Left lung (tissue), 10 donors: ENCODE data around the gene AK9. TPM values are rescaled to one million over a fixed set of nuclear protein-coding genes. Genes with fewer than 3 reads are reported as not detected.

Experiments used
- ATAC-seq: fragments of 200-7000 bp; cut with Tn5 transposase; one replicate; pipeline ENCODE4 v1.9.1; 2020; ENCODE audit warnings: moderate library complexity
- DNase-seq, 4 donors: peaks; one replicate each; pipeline ENCODE4 v3.0.0-alpha.2; 2013 to 2020
- H3K27ac ChIP-seq, 2 donors: fragments of 200-600 bp; sonication (generic) in 1 of 2; one replicate each; pipeline versions ENCODE4 v1.5.0 to v1.8.0; 2020 to 2021
- H3K27me3 ChIP-seq, 2 donors: fragments of 200-600 bp; sonication (generic) in 1 of 2; one replicate each; pipeline versions ENCODE4 v1.5.0 to v1.8.0; 2020 to 2021
- H3K36me3 ChIP-seq, 2 donors: fragments of 200-600 bp; sonication (generic) in 1 of 2; one replicate each; pipeline versions ENCODE4 v1.5.0 to v1.8.0; 2020 to 2021
- H3K4me1 ChIP-seq, 2 donors: fragments of 200-600 bp; one replicate each; pipeline ENCODE4 v1.8.0; 2021
- H3K4me3 ChIP-seq, 2 donors: fragments of 200-600 bp; sonication (generic) in 1 of 2; one replicate each; pipeline versions ENCODE4 v1.5.0 to v1.8.0; 2020 to 2021; ENCODE audit warnings: mild to moderate bottlenecking in 1 of 2
- H3K9me3 ChIP-seq, 2 donors: fragments of 200-600 bp; sonication (generic) in 1 of 2; one replicate each; pipeline versions ENCODE4 v1.5.0 to v1.8.0; 2020 to 2021
- CTCF ChIP-seq, 2 donors: fragments of 200-600 bp; sonication (generic) in 1 of 2; IDR thresholded peaks; one replicate each; pipeline versions ENCODE4 v1.5.0 to v1.8.0; 2021; ENCODE audit warnings: antibody characterized with exemption in 2 of 2
- intact Hi-C, 2 donors: fragments of 100-400 bp; cut with DNase I; formaldehyde crosslinking; loops; one replicate each; pipeline versions ENCODE4 v1.11.2 to v1.14.2; 2022
- polyA plus RNA-seq, 6 donors: library from polyadenylated mRNA; unstranded; fragments of 120-200 nt; gene quantifications; one replicate each; pipeline ENCODE4 v1.2.1, GENCODE V29; 2013; ENCODE audit not compliant: insufficient read length in 6 of 6
- total RNA-seq, 2 donors: library from RNA; stranded (reverse); fragmentation: NEBNext Ultra II Directional; extraction: Animal tissue kit (Norgen Biotek cat#: 25700); gene quantifications; one replicate each; pipeline ENCODE4 v1.2.1, GENCODE V29; 2021
- donor health status: DM: no; HTN: yes; CAD: no.
- donor health status: DM: no; HTN: no; CAD: no.

AK9 gene
- total and polyA plus RNA-seq, 8 donors, result 4.6 to 18.1 (median 13.3) TPM

DNA sequence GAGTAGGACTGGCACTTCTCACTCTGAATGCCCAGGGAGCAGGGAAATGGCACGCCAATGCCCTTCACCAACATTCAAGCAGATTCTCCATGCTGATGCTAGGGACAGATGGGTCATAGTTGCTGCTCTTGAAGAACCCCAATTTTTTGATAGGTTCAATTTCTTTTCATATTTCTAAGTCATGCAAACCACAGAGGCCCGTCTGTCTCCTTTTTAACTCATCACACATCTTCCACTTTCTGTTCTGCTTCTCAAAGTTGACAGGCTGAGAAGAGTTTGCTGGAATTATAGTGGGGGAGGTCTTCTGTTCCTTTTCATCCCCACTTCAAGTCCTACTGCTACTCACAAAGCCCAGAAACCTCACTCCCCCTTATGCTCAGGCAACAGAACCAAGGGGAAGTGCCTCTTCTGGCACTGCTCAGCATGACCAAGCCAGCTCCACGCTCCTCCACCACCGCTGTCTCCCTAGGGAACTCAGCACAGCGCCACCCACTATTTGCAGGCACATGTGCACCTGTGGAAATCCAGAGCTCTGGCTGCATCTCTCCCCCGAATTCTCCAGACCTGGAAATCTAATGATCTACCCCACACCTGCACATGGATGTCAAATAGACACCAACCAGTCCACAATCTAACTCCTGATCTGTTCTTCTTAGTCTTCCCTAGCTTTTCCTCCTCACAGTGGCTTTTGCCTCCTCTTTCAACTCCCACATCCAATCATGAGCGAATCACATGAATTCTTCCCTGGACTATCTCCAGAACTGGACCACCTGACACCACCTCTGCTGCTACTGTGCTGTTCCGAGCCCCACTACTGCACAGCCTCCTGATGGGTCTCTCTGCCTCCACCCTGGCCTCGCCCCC lies 218.6 kb downstream of the AK9 start:
- Histone ChIP-seq H3K27me3 (no peaks in the 10 kb centered on the region), H3K9me3 (no peaks in the 10 kb centered on the region), H3K4me1 (peaks cover 4 to 11% of the 10 kb centered on the region in 2 donors), H3K4me3 (no peak overlapping the region), H3K27ac (no peak overlapping the region), H3K36me3 (peaks cover 4 to 95% of the 10 kb centered on the region in 2 donors)
- no peak for DNase-seq
- intact Hi-C loops, result no loop called here
- ATAC-seq, result no peak
- TF ChIP-seq CTCF (IDR thresholded peaks at IDR 0.05), result no peak

GRCh38 chr6:109471105-109471810 lies 219.7 kb downstream of the AK9 start:
- Histone ChIP-seq H3K9me3 (no peaks in the 10 kb centered on the region), H3K36me3 (peaks cover 4 to 98% of the 10 kb centered on the region in 2 donors), H3K27me3 (no peaks in the 10 kb centered on the region), H3K4me3 (no peak overlapping the region), H3K4me1 (peaks cover 4 to 5% of the 10 kb centered on the region in 2 donors), H3K27ac (no peak overlapping the region)
- ATAC-seq (no peak), DNase-seq (no peak)
- intact Hi-C loops, result no loop called here
- TF ChIP-seq CTCF (IDR thresholded peaks at IDR 0.05), result no peak

GRCh38 chr6:109469591-109470189 lies 221.3 kb downstream of the AK9 start:
- Histone ChIP-seq H3K27ac (peak overlapping the region in 1 of 2 donors; percentile 55), H3K36me3 (peaks cover 4 to 98% of the 10 kb centered on the region in 2 donors), H3K9me3 (no peaks in the 10 kb centered on the region), H3K4me1 (peaks cover 0 to 10% of the 10 kb centered on the region in 2 donors), H3K4me3 (no peak overlapping the region), H3K27me3 (no peaks in the 10 kb centered on the region)
- DNase-seq, result no peak
- ATAC-seq, result no peak
- intact Hi-C loops, result no loop called here
- no peak for TF ChIP-seq CTCF (IDR thresholded peaks at IDR 0.05)

DNA sequence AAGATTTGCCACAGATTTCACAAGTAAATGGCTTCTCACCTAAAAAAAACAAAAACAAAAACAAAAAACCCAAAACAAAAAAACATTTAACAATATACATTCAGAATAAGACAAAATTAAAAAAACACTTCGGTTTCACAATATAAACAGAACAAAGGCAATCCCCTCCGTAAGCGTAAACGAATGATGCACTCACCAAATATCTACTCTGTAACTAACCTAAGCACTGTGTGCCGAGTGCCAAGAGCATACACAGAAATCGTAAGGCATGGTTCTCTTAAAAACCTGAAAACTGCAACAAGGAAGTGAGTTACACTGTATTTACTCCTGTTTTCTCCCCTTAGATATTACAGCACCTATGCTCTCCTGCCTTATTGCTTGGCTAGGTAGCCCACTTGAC lies 223.3 kb downstream of the AK9 start:
- Histone ChIP-seq H3K36me3 (peaks cover 0 to 96% of the 10 kb centered on the region in 2 donors), H3K4me3 (no peak overlapping the region), H3K27me3 (no peaks in the 10 kb centered on the region), H3K27ac (no peak overlapping the region), H3K9me3 (no peaks in the 10 kb centered on the region), H3K4me1 (peaks cover 0 to 10% of the 10 kb centered on the region in 2 donors)
- ATAC-seq, result no peak
- no peak for DNase-seq
- intact Hi-C loops, result no loop called here
- no peak for TF ChIP-seq CTCF (IDR thresholded peaks at IDR 0.05)
